CD4-positive, alpha-beta T cell treated with Interleukin-15 for 1 hour (primary cell): Measurements from ENCODE around the gene STRADB.
"Not testable (repeated sequence)": the region's sequence is repeated elsewhere in the genome, so short reads cannot be mapped to it uniquely, and the experiment has no call there.

Source experiments
- DNase-seq: peaks from one replicate; pipeline ENCODE4 v3.0.0-alpha.2; 2020

The STRADB gene

DNA sequence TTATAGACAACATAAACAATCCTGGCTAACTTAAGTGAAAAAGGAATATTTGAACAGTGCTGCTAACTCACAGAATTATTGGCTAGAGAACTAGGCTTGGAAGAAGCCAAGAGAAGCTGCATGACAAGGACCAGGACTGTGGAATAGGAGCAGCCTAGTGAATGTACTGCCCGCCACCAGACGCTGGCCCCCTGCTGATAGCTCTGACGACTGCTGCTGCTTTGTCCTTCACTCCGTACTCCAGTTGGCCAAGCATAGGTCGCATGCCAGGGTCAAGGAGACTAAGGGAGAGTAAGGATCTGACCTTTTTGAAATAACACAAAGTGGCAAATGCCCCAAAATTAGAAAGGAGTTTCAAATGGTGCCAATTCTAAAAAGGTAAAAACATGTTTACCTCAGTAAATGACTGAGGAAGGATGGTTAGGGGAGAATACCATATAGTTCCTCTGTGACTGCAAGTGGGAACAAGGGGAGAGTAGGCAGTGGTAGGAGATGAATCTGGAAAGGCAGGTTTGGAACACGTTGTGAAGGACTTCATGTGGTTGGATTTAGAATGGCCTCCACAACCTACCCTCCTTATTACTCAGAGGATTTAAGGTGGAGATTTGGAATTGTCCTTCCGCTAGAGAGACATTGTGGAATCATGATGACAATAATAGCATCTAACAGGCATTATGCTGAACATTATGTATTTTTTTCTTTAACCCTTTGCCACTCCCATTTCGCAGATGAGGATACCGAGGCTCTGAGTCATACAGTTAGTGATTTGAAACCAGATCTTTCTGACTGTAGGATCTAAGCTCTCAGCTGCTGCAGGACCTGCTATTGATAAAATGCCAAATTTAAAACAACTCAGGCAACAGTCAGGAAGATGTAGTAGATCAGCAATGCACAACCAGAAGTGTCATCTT, 19.5 kb downstream of the STRADB start:
- no peak for DNase-seq

GRCh38 chr2:201471732-201472393, 20.3 kb downstream of the STRADB start:
- DNase-seq = no peak

GRCh38 chr2:201472411-201472810, 20.9 kb downstream of the STRADB start:
- DNase-seq = no peak

- DNase-seq = no peak
Measured at GRCh38 chr2:201482543-201482942, 31.0 kb downstream of the STRADB start.

- DNase-seq = no peak
Measured at GRCh38 chr2:201483342-201483741, 31.8 kb downstream of the STRADB start.

- not testable (repeated sequence) for DNase-seq
Measured at GRCh38 chr2:201483758-201484157, 32.2 kb downstream of the STRADB start.

DNA sequence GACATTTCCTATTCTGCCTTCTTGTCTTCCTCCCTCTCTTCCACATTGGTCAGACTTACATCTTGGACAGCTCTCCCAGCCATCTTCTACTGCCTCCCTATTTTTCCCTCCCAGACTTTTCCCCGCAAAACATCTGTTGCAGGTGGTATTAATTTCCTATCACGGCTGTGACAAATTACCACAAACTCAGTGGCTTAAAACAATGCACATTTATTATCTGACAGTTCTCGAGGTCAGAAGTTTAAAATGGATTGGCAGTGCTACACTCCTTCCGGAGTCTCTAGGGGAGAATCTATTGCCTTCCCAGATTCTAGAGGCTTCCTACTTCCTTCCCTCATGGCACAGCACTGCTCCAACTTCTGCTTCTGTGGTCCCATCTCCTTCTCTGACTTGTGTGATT, 33.3 kb downstream of the STRADB start:
- DNase-seq = no peak

GRCh38 chr2:201490291-201490690, 38.8 kb downstream of the STRADB start:
- DNase-seq = no peak

DNA sequence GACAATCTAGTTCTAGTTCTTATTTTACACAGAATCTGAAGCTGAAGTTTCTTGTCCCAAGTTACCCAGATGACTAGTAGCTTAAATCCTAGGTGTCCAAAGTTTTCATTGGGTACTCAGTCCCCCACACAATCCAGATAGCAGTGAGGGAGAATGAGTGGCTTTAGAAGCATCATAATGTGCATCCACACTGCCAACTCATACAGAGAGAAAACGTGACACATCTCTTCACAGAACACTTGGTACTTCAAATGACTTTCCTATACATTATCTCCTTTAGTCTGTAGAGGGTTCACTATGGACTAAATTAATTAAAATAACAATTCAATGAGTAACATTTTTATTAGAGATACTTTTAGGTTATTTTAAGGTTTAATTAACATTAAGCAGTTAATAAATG, 45.2 kb downstream of the STRADB start:
- DNase-seq = no peak

- no peak for DNase-seq
Measured at GRCh38 chr2:201500534-201500933, 49.0 kb downstream of the STRADB start.

- DNase-seq = no peak
Measured at GRCh38 chr2:201502713-201503112, 51.2 kb downstream of the STRADB start.

DNA sequence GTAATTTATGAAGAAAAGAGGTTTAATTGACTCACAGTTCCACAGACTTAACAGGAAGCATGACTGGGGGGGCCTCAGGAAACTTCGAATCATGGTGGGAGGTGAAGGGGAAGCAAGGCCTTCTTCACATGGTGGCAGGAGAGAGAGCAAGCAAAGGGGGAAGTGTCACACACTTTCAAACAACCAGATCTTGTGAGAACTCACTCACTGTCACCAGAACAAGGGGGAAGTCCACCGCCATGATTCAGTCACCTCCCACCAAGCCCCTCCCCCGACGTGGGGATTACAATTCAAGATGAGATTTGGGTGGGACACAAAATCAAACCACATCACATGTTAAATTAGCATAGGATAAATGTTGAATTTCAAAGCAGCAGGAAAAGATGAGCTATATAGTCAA, 56.2 kb downstream of the STRADB start:
- DNase-seq = no peak

- DNase-seq = no peak
Measured at GRCh38 chr2:201513271-201513670, 61.7 kb downstream of the STRADB start.

DNA sequence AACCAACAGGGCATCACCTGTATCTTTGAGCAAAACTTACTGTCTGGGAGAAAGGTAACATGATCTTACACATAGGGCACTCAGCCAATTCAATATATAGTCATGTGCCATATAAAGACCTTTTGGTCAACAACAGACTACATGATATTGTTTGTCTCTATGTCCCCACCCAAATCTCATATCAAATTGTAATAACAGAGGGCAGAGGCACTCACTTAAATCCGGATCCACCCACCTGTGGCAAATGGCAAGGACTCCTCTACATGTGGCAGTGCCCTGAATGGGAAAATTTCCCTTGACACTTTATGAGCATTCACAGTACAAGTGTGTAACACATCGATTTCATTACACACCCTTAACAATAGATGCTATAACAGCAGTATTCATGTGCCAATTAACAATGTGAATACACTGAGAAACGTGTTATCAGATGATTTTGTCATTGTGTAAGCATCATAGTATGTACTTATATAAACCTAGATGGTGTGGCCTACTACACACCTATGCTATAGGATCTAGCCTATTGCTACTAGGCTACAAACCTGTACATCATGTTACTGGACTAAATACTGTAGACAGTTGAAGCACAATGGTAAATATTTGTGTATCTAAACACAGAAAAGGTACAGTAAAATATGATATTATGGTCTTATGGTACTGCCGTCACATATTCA, 64.2 kb downstream of the STRADB start:
- no peak for DNase-seq

DNA sequence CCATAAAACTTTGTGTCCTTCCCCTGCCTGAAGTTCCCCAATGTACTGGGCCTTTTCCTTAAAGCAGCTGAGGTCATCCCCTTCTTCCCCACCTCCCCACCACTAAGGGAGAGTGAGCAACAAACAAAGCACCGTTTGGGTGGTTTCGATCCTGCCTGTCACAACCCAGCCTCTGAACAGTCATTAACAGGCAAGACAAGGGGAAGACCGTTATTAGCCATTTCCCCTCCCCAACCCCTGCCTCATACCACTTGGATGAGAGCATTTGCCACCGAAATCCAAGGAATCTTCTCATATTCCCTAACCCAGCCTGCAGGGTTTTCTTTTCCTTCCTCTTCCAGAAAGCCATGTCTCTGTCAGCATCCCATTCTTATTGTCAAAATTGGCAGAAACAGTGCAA, 65.6 kb downstream of the STRADB start:
- DNase-seq = no peak

- DNase-seq = no peak
Measured at GRCh38 chr2:201520201-201520600, 68.7 kb downstream of the STRADB start.

- DNase-seq = no peak
Measured at GRCh38 chr2:201522965-201523364, 71.4 kb downstream of the STRADB start.

GRCh38 chr2:201523506-201523905, 72.0 kb downstream of the STRADB start:
- no peak for DNase-seq
